Measurements from ENCODE around the gene EIF4A3.

- TF ChIP-seq CTCF (conservative IDR thresholded peaks at IDR 0.05; ENCODE audit: low read length) = no peak
- TF ChIP-seq EZH2phosphoT487 (IDR thresholded peaks at IDR 0.05; ENCODE audit: borderline replicate concordance) = no peak
Measured at GRCh38 chr17:80123791-80124190, 23.1 kb downstream of the EIF4A3 start.
